CD14-positive monocyte (primary cell): ENCODE measurements around the gene JUP. TPM values are rescaled to one million over a fixed set of nuclear protein-coding genes. Genes with fewer than 3 reads are reported as not detected.
A peak's percentile ranks its signal among the peaks of the same experiment; 100 is the strongest.

ENCODE experiments used
- DNase-seq, 3 donors: peaks; one replicate each; pipeline ENCODE4 v3.0.0-alpha.2; 2011 to 2022
- H2AFZ ChIP-seq: 2 replicates; pipeline ENCODE4 v1.6.0; 2012; ENCODE audit warnings: mild to moderate bottlenecking, low read depth, low read length, inconsistent platforms; ENCODE audit not compliant: insufficient read depth, poor library complexity, severe bottlenecking
- H3K27ac ChIP-seq, 2 donors: 1 replicate in 1 of 2; 2 replicates in 1 of 2; pipeline ENCODE4 v1.5.1; 2012 to 2013; ENCODE audit warnings: low read length in 2 of 2, control low read depth in 1 of 2, inconsistent platforms in 1 of 2, low read depth in 1 of 2, mild to moderate bottlenecking in 1 of 2
- H3K27me3 ChIP-seq, 2 donors: one replicate each; pipeline versions ENCODE4 v1.6.0 to v1.6.1; 2011 to 2013; ENCODE audit warnings: low read length in 2 of 2; ENCODE audit not compliant: control insufficient read depth in 2 of 2, insufficient read depth in 2 of 2
- H3K36me3 ChIP-seq, 2 donors: replicated peaks in 1 of 2; 1 replicate in 1 of 2; 2 replicates in 1 of 2; pipeline versions ENCODE4 v1.5.1 to v1.6.1; 2012 to 2013; ENCODE audit warnings: low read length in 2 of 2, control low read depth in 1 of 2, inconsistent platforms in 1 of 2, mild to moderate bottlenecking in 1 of 2; ENCODE audit not compliant: insufficient read depth in 2 of 2, control insufficient read depth in 1 of 2
- H3K4me1 ChIP-seq, 2 donors: 1 replicate in 1 of 2; 2 replicates in 1 of 2; pipeline versions ENCODE4 v1.5.1 to v1.6.1; 2012 to 2013; ENCODE audit warnings: low read length in 2 of 2, control low read depth in 1 of 2, inconsistent platforms in 1 of 2, mild to moderate bottlenecking in 1 of 2, moderate library complexity in 1 of 2; ENCODE audit not compliant: insufficient read depth in 2 of 2, control insufficient read depth in 1 of 2
- H3K4me2 ChIP-seq: replicated peaks from 2 replicates; pipeline ENCODE3; 2012; ENCODE audit warnings: low read length, moderate library complexity, mild to moderate bottlenecking; ENCODE audit not compliant: poor library complexity, severe bottlenecking; ENCODE audit errors: extremely low read depth
- H3K4me3 ChIP-seq, 3 experiments: fragments of 200-600 bp in 1 of 3; sonication (generic) in 1 of 3; replicated peaks in 1 of 3; 1 replicate in 2 of 3; 2 replicates in 1 of 3; pipeline ENCODE4 v1.5.1; 2011 to 2013; ENCODE audit warnings: low read length in 3 of 3, mild to moderate bottlenecking in 3 of 3, control low read depth in 2 of 3, low read depth in 2 of 3, inconsistent platforms in 1 of 3, moderate library complexity in 1 of 3
- H3K79me2 ChIP-seq: 2 replicates; pipeline ENCODE4 v1.6.0; 2012; ENCODE audit warnings: mild to moderate bottlenecking, control low read depth, inconsistent platforms, low read length, moderate library complexity; ENCODE audit not compliant: insufficient read depth
- H3K9ac ChIP-seq: 2 replicates; pipeline ENCODE4 v1.6.0; 2017; ENCODE audit warnings: low read length, mild to moderate bottlenecking; ENCODE audit not compliant: insufficient read depth, poor library complexity, severe bottlenecking
- H3K9me3 ChIP-seq, 2 donors: replicated peaks in 1 of 2; 1 replicate in 1 of 2; 2 replicates in 1 of 2; pipeline versions ENCODE4 v1.5.1 to v1.6.1; 2012 to 2013; ENCODE audit warnings: low read length in 2 of 2, control low read depth in 1 of 2; ENCODE audit not compliant: control insufficient read depth in 1 of 2, insufficient read depth in 1 of 2
- H4K20me1 ChIP-seq: 2 replicates; pipeline ENCODE4 v1.6.0; 2012; ENCODE audit warnings: mild to moderate bottlenecking, low read length, control low read depth, moderate library complexity; ENCODE audit not compliant: insufficient read depth
- H3K27ac Mint-ChIP-seq, 7 donors: one replicate each; pipeline ENCODE4 v1.8.0; 2020; ENCODE audit warnings: mild to moderate bottlenecking in 7 of 7, mixed read lengths in 7 of 7, moderate library complexity in 6 of 7, inconsistent platforms in 2 of 7
- H3K27me3 Mint-ChIP-seq, 3 donors: one replicate each; pipeline ENCODE4 v1.8.0; 2021 to 2022; ENCODE audit warnings: low read depth in 3 of 3, mild to moderate bottlenecking in 3 of 3, mixed read lengths in 3 of 3, moderate library complexity in 3 of 3, inconsistent platforms in 1 of 3
- H3K36me3 Mint-ChIP-seq, 2 donors: one replicate each; pipeline ENCODE4 v1.8.0; 2020; ENCODE audit warnings: mixed read lengths in 2 of 2, inconsistent platforms in 1 of 2, mild to moderate bottlenecking in 1 of 2
- H3K4me1 Mint-ChIP-seq: one replicate; pipeline ENCODE4 v1.8.0; 2020; ENCODE audit warnings: mild to moderate bottlenecking, mixed read lengths
- H3K4me3 Mint-ChIP-seq, 2 donors: one replicate each; pipeline ENCODE4 v1.8.0; 2020; ENCODE audit warnings: mild to moderate bottlenecking in 2 of 2, mixed read lengths in 2 of 2, moderate library complexity in 1 of 2
- H3K9me3 Mint-ChIP-seq, 7 donors: one replicate each; pipeline ENCODE4 v1.8.0; 2020 to 2022; ENCODE audit warnings: mixed read lengths in 7 of 7, mild to moderate bottlenecking in 6 of 7, moderate library complexity in 6 of 7, inconsistent platforms in 2 of 7
- CTCF ChIP-seq: fragments of 200-600 bp; IDR thresholded peaks from one replicate; pipeline ENCODE4 v1.8.0; 2022; ENCODE audit warnings: antibody characterized with exemption, mild to moderate bottlenecking
- WGBS: methylation state at CpG from one replicate; pipeline ENCODE4 v1.1.5; 2013; ENCODE audit warnings: missing lambda C conversion rate; ENCODE audit not compliant: insufficient coverage; 5-methylcytosine and 5-hydroxymethylcytosine counted together
- intact Hi-C, 2 donors: fragments of 100-400 bp; cut with micrococcal nuclease; formaldehyde crosslinking; loops; one replicate each; pipeline versions ENCODE4 v1.15.0 to v1.15.1; 2023
- polyA minus RNA-seq: library from RNA; depleted of rRNA, polyadenylated mRNA; stranded (reverse); fragments of >200 nt; gene quantifications from 2 replicates; pipeline ENCODE4 v1.2.3, GENCODE V29; 2012
- polyA plus RNA-seq, 3 donors: library from polyadenylated mRNA; depleted of rRNA in 1 of 3; unstranded in 2 of 3; stranded (reverse) in 1 of 3; fragments of 300-500 nt in 2 of 3; fragments of >200 nt in 1 of 3; fragmentation: Illumina TruSeq in 2 of 3; gene quantifications; 1 replicate in 2 of 3; 2 replicates in 1 of 3; pipeline ENCODE4 v1.2.3, GENCODE V29; 2012 to 2021
- total RNA-seq, 12 experiments: library from RNA in 1 of 12; stranded (reverse) in 1 of 12; fragments of 120-200 nt in 1 of 12; gene quantifications; one replicate each; pipeline ENCODE4 v1.2.4 and lab custom pipeline; 2013 to 2026; ENCODE audit warnings: mixed read lengths in 6 of 12, inconsistent platforms in 1 of 12

Gene JUP
- total RNA-seq (2013), result 15.8 TPM
- polyA plus RNA-seq, result 10 to 100 TPM; 14.0 to 22.1 (median 15.4) TPM
- 32.0 and 47.9 TPM in 2 replicates for polyA minus RNA-seq
- total RNA-seq (lab: John Stamatoyannopoulos, UW), result 6.5 to 133 (median 16.3) reads per million in 11 experiments

GRCh38 chr17:41786227-41787020 lies at the start of gene JUP:
Gene JUP, minus strand, starts transcription at chr17:41786711. Its CDS starts 14,857 bp downstream, at chr17:41771854.
- H3K4me1 ChIP-seq, result peaks cover 65 to 69% of the 10 kb centered on the region in 2 donors
- no peaks in the 10 kb centered on the region for H3K36me3 ChIP-seq
- H3K79me2 ChIP-seq, result no peaks in the 10 kb centered on the region
- peak within 1 kb of the TSS; percentile 92 for H3K4me2 ChIP-seq
- peak within 1 kb of the TSS; percentile 80 for H2AFZ ChIP-seq
- Mint-ChIP-seq H3K27ac (peak within 1 kb of the TSS in 4 of 7 donors; percentile 6 to 82 (median 58)), H3K36me3 (peaks cover 2 to 3% of the 10 kb centered on the region in 2 donors), H3K9me3 (peaks cover 0 to 10% (median 0%) of the 10 kb centered on the region in 7 donors), H3K27me3 (peaks cover 22 to 40% (median 24%) of the 10 kb centered on the region in 3 donors), H3K4me3 (peak within 1 kb of the TSS; percentile 76 to 90), H3K4me1 (peaks cover 62% of the 10 kb centered on the region)
- peak; percentile 97 to 98 (median 98) for DNase-seq
- under 1% methylated on average over 76 of the region's 79 CpGs for WGBS
- peaks cover 28% of the 10 kb centered on the region for H4K20me1 ChIP-seq
- peak within 1 kb of the TSS; percentile 50 to 86 (median 62) for H3K4me3 ChIP-seq
- H3K9ac ChIP-seq, result peak within 1 kb of the TSS; percentile 73
- intact Hi-C loops, result no loop called here
- no peaks in the 10 kb centered on the region for H3K27me3 ChIP-seq
- peak within 1 kb of the TSS; percentile 58 to 82 for H3K27ac ChIP-seq
- peak; percentile 56 for TF ChIP-seq CTCF
- no peaks in the 10 kb centered on the region for H3K9me3 ChIP-seq

GRCh38 chr17:41835800-41836549 lies 49.5 kb upstream of the JUP start, which contains the start of gene NT5C3B:
Gene NT5C3B, minus strand, starts transcription at chr17:41836232. Its CDS starts 39 bp downstream, at chr17:41836193.
- Histone ChIP-seq H3K9ac (peak within 1 kb of the TSS; percentile 74), H3K4me1 (peaks cover 11 to 16% of the 10 kb centered on the region in 2 donors), H3K27ac (no peak within 1 kb of the TSS), H3K4me2 (peak within 1 kb of the TSS; percentile 99), H4K20me1 (no peaks in the 10 kb centered on the region), H3K9me3 (no peaks in the 10 kb centered on the region), H3K36me3 (no peaks in the 10 kb centered on the region), H3K4me3 (peak within 1 kb of the TSS; percentile 44 to 86 (median 75)), H3K79me2 (no peaks in the 10 kb centered on the region), H3K27me3 (peaks cover 2 to 8% of the 10 kb centered on the region in 2 donors), H2AFZ (peak within 1 kb of the TSS; percentile 98)
- Mint-ChIP-seq H3K9me3 (peaks cover 0 to 3% (median 0%) of the 10 kb centered on the region in 7 donors), H3K27ac (peak within 1 kb of the TSS in 2 of 7 donors; percentile 30 to 57), H3K4me3 (peak within 1 kb of the TSS; percentile 79 to 90), H3K36me3 (peaks cover 3 to 4% of the 10 kb centered on the region in 2 donors), H3K4me1 (peaks cover 12% of the 10 kb centered on the region), H3K27me3 (peaks cover 22 to 34% (median 25%) of the 10 kb centered on the region in 3 donors)
- no peak for TF ChIP-seq CTCF
- intact Hi-C loops, result no loop called here
- WGBS, result under 1% methylated on average over 44 of the region's 72 CpGs
- peak in 1 of 3 donors; percentile 21 for DNase-seq
